Activated CD4-positive, CD25-positive, alpha-beta regulatory T cell treated with anti-CD3 and anti-CD28 coated beads, Interleukin-2, amount 50 U/mL, for 24 hours (primary cell): ENCODE results near the gene AATK.
"Not testable (repeated sequence)": the region's sequence is repeated elsewhere in the genome, so short reads cannot be mapped to it uniquely, and the experiment has no call there.

Source experiments
- ATAC-seq, 2 donors: fragments of 150-1000 bp; cut with Tn5 transposase; one replicate each; pipeline ENCODE4 v1.10.0; 2021; ENCODE audit warnings: mild to moderate bottlenecking in 1 of 2, moderate library complexity in 1 of 2

AATK gene

DNA sequence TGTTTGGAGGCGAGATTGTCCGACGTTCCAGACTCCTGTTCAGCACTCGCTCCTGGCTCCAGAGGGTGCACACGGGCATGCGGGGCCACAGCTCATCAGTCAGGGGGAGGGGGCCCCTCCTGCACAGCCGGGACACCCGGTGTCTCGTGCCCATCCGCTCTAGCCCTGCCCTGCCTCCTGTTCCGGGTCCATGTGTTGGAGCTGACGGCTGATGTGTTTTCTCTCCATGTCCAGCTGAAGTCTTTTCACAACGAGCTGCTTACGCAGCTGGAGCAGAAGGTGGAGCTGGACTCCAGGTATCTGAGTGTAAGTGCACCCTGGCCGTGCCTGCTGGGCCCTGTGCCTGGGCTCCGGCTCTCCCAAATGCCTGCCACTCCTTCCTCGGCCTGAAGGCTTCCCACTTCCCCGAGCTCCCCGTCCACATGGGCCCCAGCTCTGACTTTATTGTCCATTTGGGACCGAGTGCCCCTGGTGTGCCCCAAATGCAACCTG lies 80.6 kb downstream of the AATK start:
- no peak for ATAC-seq

- no peak for ATAC-seq
These were observed 81.2 kb downstream of the AATK start for GRCh38 chr17:81084680-81085419.

DNA sequence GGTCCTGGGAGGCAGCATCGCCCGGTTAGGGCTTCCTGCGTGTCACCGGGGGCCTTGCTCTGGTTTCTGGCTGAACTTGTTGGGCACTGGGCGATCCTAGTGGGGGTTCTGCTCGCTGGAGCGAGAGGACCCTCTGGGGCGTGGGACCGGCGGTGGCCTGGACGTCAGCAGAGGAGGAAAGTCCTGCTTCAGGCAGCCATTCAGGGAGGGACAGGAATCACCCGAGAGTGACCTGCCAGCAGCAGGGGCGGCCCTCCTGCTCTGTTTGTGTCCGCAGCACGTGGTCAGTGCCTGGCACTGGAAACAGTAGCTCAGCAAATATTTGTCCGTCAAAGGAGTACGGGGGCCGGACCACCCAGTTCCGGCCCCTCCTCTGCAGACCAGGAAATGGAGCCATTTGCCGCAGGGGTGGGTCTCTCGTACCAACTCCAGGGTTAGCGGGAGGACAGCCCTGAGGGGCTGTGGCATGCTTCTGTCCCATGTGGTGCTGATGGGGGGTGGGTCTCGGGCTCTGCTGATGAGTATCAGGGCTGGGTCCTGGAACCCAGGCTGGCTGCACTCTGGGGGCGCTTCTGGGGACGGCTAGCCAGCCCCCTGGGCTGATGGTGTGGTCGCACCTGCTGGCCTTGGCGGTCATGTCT lies 82.8 kb downstream of the AATK start:
- no peak for ATAC-seq

DNA sequence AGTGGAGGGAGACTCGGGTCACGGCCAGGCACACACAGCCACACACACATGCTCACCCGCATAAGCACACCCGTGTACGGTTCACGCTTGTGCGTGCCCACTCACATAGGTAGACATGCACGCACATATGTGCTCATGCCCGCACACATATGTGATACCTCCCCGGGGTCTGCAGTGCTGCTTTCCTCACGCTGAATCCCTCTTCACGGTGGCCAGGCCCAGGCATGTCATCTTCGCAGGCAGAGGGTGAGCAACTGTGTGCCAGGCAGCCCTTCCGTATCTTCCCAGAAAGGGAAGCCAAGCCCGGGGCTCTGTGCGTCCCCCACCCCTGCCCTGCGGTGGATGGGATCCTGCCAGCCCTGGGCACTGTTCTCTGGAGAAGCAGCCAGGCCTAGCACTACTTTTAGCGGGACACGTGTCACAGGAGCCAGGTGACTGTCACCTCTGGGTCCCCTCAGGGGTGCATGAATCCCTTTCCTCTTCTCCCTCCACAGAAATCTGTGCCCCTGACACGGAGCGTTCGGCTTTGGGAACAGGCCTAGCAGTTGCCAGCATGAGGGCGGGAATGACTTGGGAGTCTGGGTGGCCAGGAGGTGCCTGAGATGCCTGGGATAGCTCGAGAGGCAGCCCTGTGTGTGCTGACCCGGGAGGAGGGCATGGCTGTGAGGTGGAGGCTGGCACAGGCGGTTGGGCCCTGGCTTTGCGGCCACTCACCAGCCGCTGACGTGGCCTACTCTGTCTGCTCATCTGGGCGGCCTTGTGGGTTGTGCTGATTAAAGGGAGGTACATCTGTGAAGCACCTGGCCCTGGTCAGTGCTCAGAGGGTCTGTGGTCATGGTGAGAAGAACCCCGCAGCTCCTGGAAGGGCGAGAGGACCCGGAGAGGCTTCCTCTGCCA lies 83.6 kb downstream of the AATK start:
- ATAC-seq = no peak

DNA sequence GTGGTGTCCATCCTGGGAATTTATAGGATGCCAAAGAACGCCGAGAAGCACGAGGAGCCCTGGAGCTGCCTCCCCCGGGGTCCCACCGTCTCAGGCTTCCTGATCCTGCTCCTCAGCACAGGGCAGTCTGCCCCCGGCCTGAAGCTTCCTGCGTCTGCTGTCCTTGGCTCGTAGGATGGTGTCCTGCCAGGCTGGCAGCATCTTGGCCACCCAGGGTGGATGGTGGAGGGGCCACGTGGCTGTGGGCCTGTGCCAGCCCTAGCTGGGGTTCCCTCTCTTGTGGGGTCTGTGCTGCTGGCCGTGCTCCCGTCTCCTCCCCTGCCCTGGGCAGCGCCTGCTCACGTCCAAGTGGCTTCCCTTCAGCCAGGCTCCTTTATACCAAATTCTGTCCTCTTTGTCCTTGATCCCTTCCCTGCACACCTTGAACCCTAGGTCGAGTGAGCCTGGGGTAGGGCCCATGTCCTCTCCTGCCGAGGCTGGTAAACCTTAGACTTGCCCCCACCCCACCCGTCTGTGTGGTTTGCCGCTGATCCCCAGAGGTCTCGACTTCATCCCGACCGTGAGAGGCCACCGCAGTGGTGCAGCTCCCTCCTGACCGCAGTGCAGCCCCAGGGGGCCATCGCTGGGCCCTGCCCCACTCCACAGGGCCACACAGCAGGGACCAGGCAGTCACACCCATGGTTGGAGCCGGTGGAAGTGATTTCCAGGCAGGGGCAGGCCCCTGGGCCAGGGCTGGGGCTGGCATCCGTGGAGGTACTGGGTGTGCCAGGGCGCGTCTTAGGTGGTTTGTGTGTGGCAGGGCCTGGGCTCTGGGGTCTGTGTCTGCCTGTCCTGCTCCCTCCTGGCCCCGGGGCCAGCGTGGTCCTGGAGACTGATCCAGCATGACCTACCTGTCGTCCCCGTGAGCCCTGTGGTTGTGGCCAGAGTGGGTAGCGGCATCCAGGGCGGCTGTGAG lies 84.5 kb downstream of the AATK start:
- ATAC-seq = no peak

- ATAC-seq = no peak
These were observed 86.0 kb downstream of the AATK start for GRCh38 chr17:81080019-81080418.

GRCh38 chr17:81078026-81078913 lies 87.8 kb downstream of the AATK start:
- not testable (repeated sequence) for ATAC-seq

GRCh38 chr17:81076141-81076679 lies 89.8 kb downstream of the AATK start:
- ATAC-seq = no peak

GRCh38 chr17:81075307-81075706 lies 90.7 kb downstream of the AATK start:
- ATAC-seq = no peak

- ATAC-seq = no peak
These were observed 91.1 kb downstream of the AATK start for GRCh38 chr17:81074875-81075274.

DNA sequence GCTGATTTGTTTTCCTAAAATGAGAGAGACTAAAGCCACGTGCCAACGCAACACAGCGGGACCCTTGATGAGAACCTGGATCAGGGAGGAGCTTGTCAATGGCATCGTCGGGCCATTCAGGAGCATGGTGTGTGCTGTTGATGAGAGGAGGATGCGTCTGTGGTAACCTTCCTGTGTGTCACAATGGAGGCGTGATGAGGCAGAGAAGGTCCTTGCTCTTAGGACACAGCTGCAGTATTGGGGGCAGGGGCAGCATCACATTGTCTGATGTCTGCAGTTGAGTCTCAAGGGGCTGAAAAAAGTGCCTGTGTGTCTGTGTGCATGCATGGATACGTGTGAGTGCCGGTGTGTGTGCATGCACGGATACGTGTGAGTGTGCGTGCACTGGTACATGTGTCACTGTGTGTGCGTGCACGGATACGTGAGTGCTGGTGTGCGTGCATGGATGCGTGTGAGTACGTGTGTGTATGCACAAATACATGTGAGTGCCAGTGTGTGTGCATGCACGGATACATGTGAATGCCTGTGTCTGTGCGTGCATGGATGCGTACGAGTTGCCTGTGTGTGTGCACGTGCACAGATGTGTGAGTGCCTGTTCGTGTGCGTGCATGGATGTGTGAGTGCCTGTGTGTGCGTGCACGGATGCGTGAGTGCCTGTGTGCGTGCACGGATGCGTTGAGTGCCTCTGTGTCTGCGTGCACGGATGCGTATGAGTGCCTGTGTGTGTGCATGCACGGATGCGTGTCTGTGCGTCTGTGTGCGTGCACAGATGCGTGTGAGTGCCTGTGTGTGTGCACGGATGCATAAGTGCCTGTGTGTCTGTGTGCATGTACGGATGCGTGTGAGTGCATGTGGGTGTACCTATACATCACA lies 91.8 kb downstream of the AATK start:
- ATAC-seq = no peak

DNA sequence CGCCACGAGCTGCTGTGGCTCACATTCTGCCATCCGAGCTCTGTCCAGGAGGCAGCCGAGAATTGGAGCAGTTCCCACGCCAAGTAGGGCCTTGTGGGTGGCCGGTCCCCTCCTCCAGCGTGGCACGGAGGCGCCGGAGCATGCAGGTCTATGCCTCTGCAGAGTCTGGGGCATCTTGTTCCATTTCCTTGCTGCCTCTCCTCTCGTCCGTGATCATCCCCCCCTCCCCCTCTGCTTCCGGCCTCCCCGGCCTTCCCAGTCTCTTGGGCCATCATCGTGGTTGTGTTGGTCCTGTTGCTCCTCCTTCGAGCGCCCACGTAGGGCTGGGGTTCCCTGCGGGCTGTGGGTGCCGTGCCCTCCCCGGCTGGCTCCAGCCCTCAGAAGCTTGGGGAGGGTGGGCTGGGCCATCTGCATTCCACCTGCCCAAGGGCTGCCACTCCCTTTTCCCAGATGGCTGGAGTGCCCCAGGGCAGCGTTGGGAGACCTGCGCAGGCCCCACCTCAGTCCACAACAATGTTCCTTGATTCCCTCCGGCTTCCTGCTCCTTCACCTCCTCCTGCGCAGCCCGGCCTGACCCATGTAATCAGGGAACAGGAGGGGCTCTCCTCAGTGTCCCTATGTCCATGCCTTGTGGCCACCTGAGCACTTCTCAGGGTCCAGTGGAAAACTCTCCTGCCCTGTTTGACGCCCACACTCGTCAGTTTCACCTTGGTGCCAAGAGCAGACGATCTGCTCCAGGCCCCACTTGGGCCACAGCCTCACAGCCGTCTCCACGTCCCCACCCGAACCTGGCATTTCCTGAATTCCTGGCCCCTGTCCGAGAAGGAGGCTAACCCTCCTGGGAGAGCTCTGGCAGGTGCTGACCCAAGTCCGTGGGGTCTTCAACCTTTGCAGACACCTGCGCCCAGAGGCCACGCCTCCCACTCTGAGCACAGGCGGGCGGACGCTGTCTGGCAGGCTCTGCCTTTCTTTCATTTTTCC lies 94.0 kb downstream of the AATK start:
- no peak for ATAC-seq

- no peak for ATAC-seq
These were observed 95.3 kb downstream of the AATK start for GRCh38 chr17:81070541-81071246.

DNA sequence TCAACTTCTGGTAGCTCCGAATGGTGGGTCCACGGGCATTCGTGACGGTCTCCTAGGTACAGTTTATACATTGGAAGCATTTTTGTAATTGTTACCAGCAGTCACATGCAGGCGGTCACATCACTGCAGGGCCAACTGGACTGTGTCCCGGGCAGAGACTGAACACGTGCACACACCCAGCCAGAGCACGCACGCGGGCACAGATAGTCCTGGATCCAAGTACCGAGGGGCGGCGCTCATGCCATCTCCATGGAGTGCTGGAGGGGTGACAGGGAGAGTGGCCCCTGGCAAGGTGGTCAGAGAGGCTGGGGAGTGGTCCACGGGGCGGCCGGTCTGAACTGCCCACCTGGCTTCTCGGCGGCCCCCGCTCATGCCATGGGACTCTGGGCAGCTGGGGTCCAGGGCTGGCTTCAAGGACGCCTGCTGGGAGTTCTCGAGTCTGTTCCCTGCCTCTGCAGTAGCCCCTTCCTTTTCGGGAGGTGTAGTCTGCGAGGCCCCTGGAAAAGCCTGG lies 96.8 kb downstream of the AATK start:
- ATAC-seq = no peak

DNA sequence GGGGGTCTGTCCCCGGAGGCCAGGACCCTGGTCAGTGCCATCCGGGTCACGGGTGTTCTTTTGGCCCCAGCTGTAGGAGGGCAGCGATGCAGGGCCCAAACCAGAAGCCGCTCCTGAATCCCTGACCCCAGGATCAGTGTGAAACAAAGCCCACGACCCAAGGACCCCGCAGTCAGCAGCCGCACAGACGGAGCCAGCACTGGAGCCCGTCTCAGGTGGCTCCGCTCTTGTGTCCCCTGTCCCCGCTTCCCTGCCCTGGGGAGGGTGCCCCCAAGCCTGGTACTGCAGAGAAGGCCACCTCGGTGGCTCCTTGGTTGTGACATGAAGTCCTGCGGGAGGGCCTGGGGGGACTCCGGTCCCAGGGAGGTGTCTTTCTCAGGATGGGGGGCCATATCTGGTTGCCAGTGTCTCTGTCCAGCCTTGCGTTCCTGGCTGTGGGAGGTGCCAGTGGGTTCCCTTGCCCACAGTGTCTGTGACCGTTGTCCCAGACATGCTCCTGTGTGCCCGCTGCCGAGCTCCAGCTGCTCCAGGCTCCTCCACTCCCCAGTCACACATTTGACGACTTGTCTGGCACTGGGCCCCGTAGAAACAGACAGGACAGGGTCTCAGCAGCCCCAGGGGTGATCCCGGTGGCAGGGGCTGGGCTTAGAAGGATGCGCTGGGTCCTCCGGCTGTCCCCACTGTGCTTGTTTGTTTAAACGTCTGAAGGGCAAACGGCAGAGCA lies 97.4 kb downstream of the AATK start:
- no peak for ATAC-seq

- ATAC-seq = no peak
These were observed 98.6 kb downstream of the AATK start for GRCh38 chr17:81067391-81067811.
